ENCODE measurements around the gene SORCS1.

- TF ChIP-seq CTCF (conservative IDR thresholded peaks at IDR 0.05; ENCODE audit: low read depth in 2 of 2), result no peak
- TF ChIP-seq JUNB (IDR thresholded peaks at IDR 0.05; ENCODE audit: unreplicated experiment), result no peak
- TF ChIP-seq, protein P1, sequence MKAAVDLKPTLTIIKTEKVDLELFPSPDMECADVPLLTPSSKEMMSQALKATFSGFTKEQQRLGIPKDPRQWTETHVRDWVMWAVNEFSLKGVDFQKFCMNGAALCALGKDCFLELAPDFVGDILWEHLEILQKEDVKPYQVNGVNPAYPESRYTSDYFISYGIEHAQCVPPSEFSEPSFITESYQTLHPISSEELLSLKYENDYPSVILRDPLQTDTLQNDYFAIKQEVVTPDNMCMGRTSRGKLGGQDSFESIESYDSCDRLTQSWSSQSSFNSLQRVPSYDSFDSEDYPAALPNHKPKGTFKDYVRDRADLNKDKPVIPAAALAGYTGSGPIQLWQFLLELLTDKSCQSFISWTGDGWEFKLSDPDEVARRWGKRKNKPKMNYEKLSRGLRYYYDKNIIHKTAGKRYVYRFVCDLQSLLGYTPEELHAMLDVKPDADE (IDR thresholded peaks at IDR 0.05), result no peak
- no peak for TF ChIP-seq ZNF462 (CRISPR knock-in tag; IDR thresholded peaks at IDR 0.05)
- TF ChIP-seq EZH2 (IDR thresholded peaks at IDR 0.05; ENCODE audit: low read depth, unreplicated experiment), result no peak
- TF ChIP-seq POLR2AphosphoS5 (IDR thresholded peaks at IDR 0.05; ENCODE audit: low read depth), result no peak
- TF ChIP-seq REST (IDR thresholded peaks at IDR 0.05; ENCODE audit: unreplicated experiment), result no peak
These were observed 127.0 kb downstream of the SORCS1 start for GRCh38 chr10:107037192-107038122.

Data from GM23338 (cell line).